Loucy (cell line): ENCODE results near the gene SYNC.
"Not testable (repeated sequence)": the region's sequence is repeated elsewhere in the genome, so short reads cannot be mapped to it uniquely, and the experiment has no call there.

Experiments
- H2AFZ ChIP-seq: fragments of 200-600 bp; sonication (generic); 2 replicates; pipeline ENCODE4 v1.6.0; 2016; ENCODE audit warnings: antibody characterized with exemption, mild to moderate bottlenecking, low read length, moderate library complexity
- H3F3A ChIP-seq: fragments of 200-600 bp; 2 replicates; pipeline ENCODE4 v1.6.0; 2016; ENCODE audit warnings: antibody characterized with exemption, low read depth, mild to moderate bottlenecking
- H3K27me3 ChIP-seq: fragments of 200-600 bp; sonication (generic); 2 replicates; pipeline ENCODE4 v1.6.1; 2014; ENCODE audit warnings: low read length, mild to moderate bottlenecking; ENCODE audit not compliant: insufficient read depth, poor library complexity, severe bottlenecking
- H3K36me3 ChIP-seq: fragments of 200-600 bp; sonication (generic); 2 replicates; pipeline ENCODE4 v1.6.1; 2016; ENCODE audit warnings: low read length; ENCODE audit not compliant: insufficient read depth
- H3K4me1 ChIP-seq: fragments of 200-600 bp; sonication (generic); 2 replicates; pipeline ENCODE4 v1.5.1; 2014; ENCODE audit warnings: low read length, mild to moderate bottlenecking; ENCODE audit not compliant: insufficient read depth, poor library complexity, severe bottlenecking
- H3K4me2 ChIP-seq: fragments of 200-600 bp; sonication (generic); 2 replicates; pipeline ENCODE4 v1.6.0; 2014; ENCODE audit warnings: antibody characterized with exemption, low read length, low read depth, mild to moderate bottlenecking; ENCODE audit not compliant: poor library complexity, severe bottlenecking
- H3K4me3 ChIP-seq: fragments of 200-600 bp; sonication (generic); 2 replicates; pipeline ENCODE4 v1.5.1; 2014; ENCODE audit warnings: low read length, mild to moderate bottlenecking, mixed read lengths; ENCODE audit not compliant: poor library complexity, severe bottlenecking
- H3K79me2 ChIP-seq: fragments of 200-600 bp; sonication (generic); 2 replicates; pipeline ENCODE4 v1.6.1; 2014; ENCODE audit warnings: low read length; ENCODE audit not compliant: insufficient read depth
- H3K9ac ChIP-seq: fragments of 200-600 bp; sonication (generic); 2 replicates; pipeline ENCODE4 v1.6.0; 2014; ENCODE audit warnings: mild to moderate bottlenecking, low read depth, low read length, moderate library complexity; ENCODE audit not compliant: poor library complexity, severe bottlenecking
- H3K9me2 ChIP-seq: fragments of 200-600 bp; sonication (generic); replicated peaks from 2 replicates; pipeline ENCODE4 v1.6.1; 2016; ENCODE audit warnings: low read depth, low read length, mixed read lengths
- H3K9me3 ChIP-seq: fragments of 200-600 bp; sonication (generic); 2 replicates; pipeline ENCODE4 v1.6.1; 2014; ENCODE audit warnings: mild to moderate bottlenecking, antibody characterized with exemption, low read length, low read depth; ENCODE audit not compliant: insufficient read depth
- H4K20me1 ChIP-seq: fragments of 200-600 bp; sonication (generic); 2 replicates; pipeline ENCODE4 v1.6.0; 2014; ENCODE audit warnings: antibody characterized with exemption, low read length, mild to moderate bottlenecking; ENCODE audit not compliant: insufficient read depth, poor library complexity, severe bottlenecking
- EZH2phosphoT487 ChIP-seq: fragments of 200-600 bp; IDR thresholded peaks from 2 replicates; pipeline ENCODE4 v1.6.1; 2018; ENCODE audit warnings: antibody characterized with exemption, mild to moderate bottlenecking, moderate library complexity, borderline replicate concordance
- TF ChIP-seq, protein P1 (sequence below): fragments of 200-600 bp; sonication (generic); conservative IDR thresholded peaks from 2 replicates; pipeline ENCODE4 v1.5.1; 2014; ENCODE audit warnings: mild to moderate bottlenecking, antibody characterized with exemption, low read length

Gene SYNC

DNA sequence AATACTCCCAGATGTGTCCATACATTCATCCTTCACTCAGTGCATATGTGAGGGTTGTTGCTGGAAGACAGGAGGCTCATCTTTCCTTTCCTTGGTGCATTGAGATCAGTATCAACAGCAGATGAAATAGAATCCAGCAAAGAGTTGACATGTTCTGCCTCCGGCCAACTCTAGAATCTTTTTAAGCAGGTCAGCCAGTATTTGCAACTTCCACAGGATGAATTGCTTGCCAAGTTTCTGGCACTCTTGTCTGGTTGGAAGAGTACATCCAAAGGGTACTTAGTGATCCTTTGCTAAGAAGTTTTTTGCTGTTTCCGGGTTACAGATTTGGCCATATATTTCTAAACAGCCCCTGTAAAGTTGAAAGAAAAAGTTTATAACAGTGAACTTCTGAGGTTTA, 21.1 kb downstream of the SYNC start:
- H3K79me2 ChIP-seq: no peaks in the 10 kb centered on the region
- H3K9me2 ChIP-seq: no peaks in the 10 kb centered on the region
- no peaks in the 10 kb centered on the region for H3K9me3 ChIP-seq
- TF ChIP-seq, protein P1, sequence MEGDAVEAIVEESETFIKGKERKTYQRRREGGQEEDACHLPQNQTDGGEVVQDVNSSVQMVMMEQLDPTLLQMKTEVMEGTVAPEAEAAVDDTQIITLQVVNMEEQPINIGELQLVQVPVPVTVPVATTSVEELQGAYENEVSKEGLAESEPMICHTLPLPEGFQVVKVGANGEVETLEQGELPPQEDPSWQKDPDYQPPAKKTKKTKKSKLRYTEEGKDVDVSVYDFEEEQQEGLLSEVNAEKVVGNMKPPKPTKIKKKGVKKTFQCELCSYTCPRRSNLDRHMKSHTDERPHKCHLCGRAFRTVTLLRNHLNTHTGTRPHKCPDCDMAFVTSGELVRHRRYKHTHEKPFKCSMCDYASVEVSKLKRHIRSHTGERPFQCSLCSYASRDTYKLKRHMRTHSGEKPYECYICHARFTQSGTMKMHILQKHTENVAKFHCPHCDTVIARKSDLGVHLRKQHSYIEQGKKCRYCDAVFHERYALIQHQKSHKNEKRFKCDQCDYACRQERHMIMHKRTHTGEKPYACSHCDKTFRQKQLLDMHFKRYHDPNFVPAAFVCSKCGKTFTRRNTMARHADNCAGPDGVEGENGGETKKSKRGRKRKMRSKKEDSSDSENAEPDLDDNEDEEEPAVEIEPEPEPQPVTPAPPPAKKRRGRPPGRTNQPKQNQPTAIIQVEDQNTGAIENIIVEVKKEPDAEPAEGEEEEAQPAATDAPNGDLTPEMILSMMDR: no peak
- TF ChIP-seq EZH2phosphoT487: no peak
- H3K36me3 ChIP-seq: peaks cover 92% of the 10 kb centered on the region; the same call in 1 of the 2 replicates
- H3K9ac ChIP-seq: no peak overlapping the region
- no peak overlapping the region for H3K4me3 ChIP-seq
- H3F3A ChIP-seq: no peaks in the 10 kb centered on the region
- peaks cover 4% of the 10 kb centered on the region for H4K20me1 ChIP-seq
- H2AFZ ChIP-seq: no peak overlapping the region
- H3K4me1 ChIP-seq: no peaks in the 10 kb centered on the region
- H3K27me3 ChIP-seq: no peaks in the 10 kb centered on the region
- H3K4me2 ChIP-seq: no peak overlapping the region

DNA sequence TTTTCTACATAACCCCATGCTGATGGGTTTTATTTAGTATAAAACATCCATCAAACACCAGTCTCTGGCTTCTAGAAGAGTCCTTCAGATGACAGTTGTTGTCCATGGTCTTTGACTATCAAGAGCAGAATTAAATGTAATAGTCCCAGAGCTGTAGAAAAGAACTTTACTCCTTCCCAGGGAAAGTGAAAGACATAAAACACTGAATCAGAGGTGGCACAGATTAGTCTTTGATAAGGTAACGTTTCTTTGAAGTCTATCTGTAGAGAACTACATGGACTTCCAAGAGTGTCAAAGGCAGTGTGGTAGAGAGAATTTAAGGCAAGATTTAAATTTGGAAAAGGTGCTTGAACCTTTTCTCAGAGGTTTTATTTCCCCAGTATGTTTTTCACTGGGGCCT, 21.9 kb downstream of the SYNC start:
- Histone ChIP-seq H3K9ac (no peak overlapping the region), H4K20me1 (peaks cover 4% of the 10 kb centered on the region), H3K4me3 (no peak overlapping the region), H3F3A (no peaks in the 10 kb centered on the region), H3K27me3 (no peaks in the 10 kb centered on the region), H2AFZ (no peak overlapping the region), H3K4me2 (no peak overlapping the region), H3K79me2 (no peaks in the 10 kb centered on the region), H3K36me3 (peaks cover 92% of the 10 kb centered on the region), H3K9me2 (no peaks in the 10 kb centered on the region), H3K9me3 (no peaks in the 10 kb centered on the region), H3K4me1 (no peaks in the 10 kb centered on the region)
- TF ChIP-seq, protein P1: no peak
- no peak for TF ChIP-seq EZH2phosphoT487

DNA sequence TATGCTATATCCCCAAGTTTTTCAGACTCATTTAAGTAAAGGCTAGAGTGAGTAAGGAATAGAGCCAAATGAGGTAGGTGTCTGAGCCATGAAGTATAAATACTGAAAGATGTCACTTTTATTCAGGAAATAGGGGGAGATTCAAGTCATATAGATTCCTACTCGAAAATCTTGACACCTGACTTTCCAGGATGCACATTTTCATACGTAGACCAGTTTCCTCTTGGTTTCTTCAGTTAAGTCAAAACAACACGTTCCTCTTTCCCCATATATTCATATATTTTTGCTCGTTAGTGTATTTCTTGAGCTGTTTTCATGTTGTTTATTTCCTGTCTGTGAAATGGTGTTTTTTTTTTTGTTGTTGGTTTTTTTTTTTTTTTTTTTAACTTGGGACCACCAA, 22.6 kb downstream of the SYNC start:
- H3K9me2 ChIP-seq, H3F3A ChIP-seq: not testable (repeated sequence)

DNA sequence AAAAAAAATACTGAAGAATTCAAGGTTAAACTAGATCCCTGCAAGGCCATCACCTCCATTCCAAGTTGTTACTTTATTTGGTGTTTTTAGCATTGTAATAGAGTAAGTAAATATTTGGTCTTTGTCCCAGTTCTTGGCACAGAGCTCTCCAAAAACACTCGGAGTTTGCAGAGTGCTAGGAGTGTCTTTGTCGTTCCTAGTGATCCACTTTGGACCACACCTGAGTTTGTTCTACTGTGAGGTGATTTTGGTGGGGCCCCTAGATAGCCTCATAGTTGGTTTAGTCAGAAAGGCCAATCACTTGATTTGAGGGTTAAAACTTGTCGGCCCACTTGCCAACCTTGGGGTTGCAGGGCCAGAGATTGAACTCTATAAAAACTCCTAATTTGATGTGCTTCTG, 25.6 kb downstream of the SYNC start:
- no peaks in the 10 kb centered on the region for H3K9me2 ChIP-seq
- H3K4me1 ChIP-seq: no peaks in the 10 kb centered on the region
- no peak overlapping the region for H2AFZ ChIP-seq
- H3K9ac ChIP-seq: no peak overlapping the region
- no peak for TF ChIP-seq EZH2phosphoT487
- TF ChIP-seq, protein P1: no peak
- H3K9me3 ChIP-seq: no peaks in the 10 kb centered on the region
- H3K36me3 ChIP-seq: peaks cover 93% of the 10 kb centered on the region
- no peak overlapping the region for H3K4me2 ChIP-seq
- no peaks in the 10 kb centered on the region for H3K27me3 ChIP-seq
- peaks cover 4% of the 10 kb centered on the region for H4K20me1 ChIP-seq
- no peaks in the 10 kb centered on the region for H3K79me2 ChIP-seq
- H3K4me3 ChIP-seq: no peak overlapping the region
- no peaks in the 10 kb centered on the region for H3F3A ChIP-seq

More for the DNA sequence above, 22.6 kb downstream of the SYNC start:
- H3K79me2 ChIP-seq, H3K4me2 ChIP-seq, H3K27me3 ChIP-seq, H2AFZ ChIP-seq, H4K20me1 ChIP-seq, H3K4me1 ChIP-seq, H3K9ac ChIP-seq, H3K9me3 ChIP-seq, H3K4me3 ChIP-seq: not testable (repeated sequence)
- H3K36me3 ChIP-seq: peaks cover 91% of the 10 kb centered on the region

DNA sequence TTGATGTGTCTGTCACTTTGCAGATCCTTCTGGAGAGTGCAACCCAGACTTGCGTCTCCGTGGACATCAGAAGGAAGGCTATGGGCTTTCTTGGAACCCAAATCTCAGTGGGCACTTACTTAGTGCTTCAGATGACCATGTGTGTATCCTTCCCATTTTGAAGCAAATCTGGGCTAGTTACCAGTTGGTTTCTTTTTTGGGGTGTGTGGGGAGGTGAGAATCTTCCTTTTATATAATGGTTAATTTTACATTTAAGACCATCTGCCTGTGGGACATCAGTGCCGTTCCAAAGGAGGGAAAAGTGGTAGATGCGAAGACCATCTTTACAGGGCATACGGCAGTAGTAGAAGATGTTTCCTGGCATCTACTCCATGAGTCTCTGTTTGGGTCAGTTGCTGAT, 33.9 kb downstream of the SYNC start:
- H3K4me2 ChIP-seq, H3F3A ChIP-seq, H3K9me2 ChIP-seq, H2AFZ ChIP-seq, H3K9me3 ChIP-seq, H3K9ac ChIP-seq, H3K4me1 ChIP-seq, H3K4me3 ChIP-seq, H3K27me3 ChIP-seq: not testable (repeated sequence)
- Histone ChIP-seq H3K79me2 (peaks cover 35% of the 10 kb centered on the region), H4K20me1 (peaks cover 41% of the 10 kb centered on the region), H3K36me3 (peaks cover 93% of the 10 kb centered on the region)
